RKO (cell line): ENCODE data around the gene TSPAN33.
A peak's percentile ranks its signal among the peaks of the same experiment; 100 is the strongest.
"Not testable (repeated sequence)": the region's sequence is repeated elsewhere in the genome, so short reads cannot be mapped to it uniquely, and the experiment has no call there.

Source experiments
- DNase-seq: peaks from one replicate; pipeline ENCODE4 v3.0.0-alpha.2; 2016; ENCODE audit warnings: low spot score

The TSPAN33 gene

GRCh38 chr7:129209067-129209926, 64.8 kb downstream of the TSPAN33 start:
- no peak for DNase-seq

DNA sequence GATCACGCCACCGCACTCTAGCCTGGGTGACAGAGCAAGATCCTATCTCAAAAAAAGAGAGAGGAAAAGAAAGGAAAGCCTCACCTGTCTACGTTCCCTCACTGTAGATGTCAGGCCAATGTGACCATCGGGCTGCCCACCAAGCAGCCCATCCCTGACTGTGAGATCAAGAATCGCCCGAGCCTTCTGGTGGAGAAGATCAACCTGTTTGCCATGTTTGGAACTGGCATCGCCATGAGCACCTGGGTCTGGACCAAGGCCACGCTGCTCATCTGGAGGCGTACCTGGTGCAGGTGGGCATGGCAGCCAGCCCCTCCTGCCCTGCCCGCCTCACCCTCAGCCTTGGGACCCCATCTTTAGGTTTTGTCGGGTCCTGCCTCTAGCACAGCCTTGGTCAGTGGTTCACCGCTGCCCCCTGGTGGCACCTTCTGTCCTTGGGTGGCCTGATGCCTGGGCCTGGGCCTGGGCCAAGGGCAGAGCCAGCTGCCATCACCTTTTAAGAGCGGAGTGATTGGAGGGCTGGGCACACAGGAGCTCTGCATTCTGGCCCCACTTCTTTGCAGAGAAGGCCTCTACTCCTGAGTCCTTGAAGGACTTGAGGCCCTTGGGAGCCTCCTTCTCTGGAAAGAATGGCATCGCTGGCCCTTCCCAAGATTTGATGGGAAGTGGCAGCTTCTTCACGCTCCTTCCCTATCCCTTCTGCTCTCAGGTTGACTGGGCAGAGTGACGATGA, 65.9 kb downstream of the TSPAN33 start:
- peak; percentile 56 for DNase-seq

- no peak for DNase-seq
Measured at GRCh38 chr7:129210989-129211312, 66.4 kb downstream of the TSPAN33 start.

DNA sequence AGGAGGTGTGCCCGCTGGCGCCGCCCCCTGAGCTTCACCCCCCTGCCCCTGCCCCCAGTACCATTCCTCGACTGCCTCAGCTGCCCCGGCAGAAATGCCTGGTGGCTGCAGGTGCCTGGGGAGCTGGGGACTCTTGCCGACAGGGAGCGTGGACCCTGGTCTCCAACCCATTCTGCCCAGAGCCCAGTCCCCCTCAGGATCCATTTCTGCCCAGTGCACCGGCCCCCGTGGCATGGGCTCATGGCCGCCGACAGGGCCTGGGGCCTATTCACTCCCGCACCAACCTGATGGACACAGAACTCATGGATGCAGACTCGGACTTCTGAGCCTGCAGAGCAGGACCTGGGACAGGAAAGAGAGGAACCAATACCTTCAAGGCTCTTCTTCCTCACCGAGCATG, 67.6 kb downstream of the TSPAN33 start:
- no peak for DNase-seq

- DNase-seq, result no peak
Measured at GRCh38 chr7:129212596-129212995, 68.1 kb downstream of the TSPAN33 start.

DNA sequence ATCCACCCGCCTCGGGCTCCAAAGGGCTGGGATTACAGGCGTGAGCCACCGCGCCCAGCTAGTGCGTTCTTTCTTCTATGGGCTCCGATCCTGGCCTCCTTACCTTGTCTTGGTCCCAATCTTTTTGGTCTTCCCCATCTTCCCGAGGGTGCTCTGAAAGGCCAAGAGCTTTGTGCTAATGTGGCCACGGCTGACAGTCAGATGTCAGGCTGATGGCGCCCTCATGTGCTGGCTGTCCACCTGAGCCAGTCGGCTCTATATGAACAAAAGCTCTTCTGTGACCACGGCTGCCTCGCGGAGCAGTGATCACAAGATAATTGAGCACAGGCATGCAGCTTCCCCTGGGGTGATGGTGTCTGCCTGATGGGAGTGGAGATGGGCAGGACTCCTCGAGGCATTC, 69.3 kb downstream of the TSPAN33 start:
- peak; percentile 32 for DNase-seq

DNA sequence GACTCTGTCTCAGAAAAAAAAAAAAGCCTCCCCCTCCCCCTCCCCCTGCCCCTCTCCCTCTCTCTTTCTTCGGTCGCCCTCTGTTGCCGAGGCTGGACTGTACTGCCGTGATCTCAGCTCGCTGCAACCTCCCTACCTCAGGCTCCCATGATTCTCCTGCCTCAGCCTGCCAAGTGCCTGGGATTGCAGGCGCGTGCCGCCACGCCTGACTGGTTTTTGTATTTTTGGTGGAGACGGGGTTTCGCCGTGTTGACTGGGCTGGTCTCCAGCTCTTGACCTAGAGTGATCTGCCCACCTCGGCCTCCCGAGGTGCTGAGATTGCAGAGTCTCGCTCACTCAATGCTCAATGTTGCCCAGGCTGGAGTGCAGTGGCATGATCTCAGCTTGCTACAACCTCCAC, 71.2 kb downstream of the TSPAN33 start:
- DNase-seq, result not testable (repeated sequence)

DNA sequence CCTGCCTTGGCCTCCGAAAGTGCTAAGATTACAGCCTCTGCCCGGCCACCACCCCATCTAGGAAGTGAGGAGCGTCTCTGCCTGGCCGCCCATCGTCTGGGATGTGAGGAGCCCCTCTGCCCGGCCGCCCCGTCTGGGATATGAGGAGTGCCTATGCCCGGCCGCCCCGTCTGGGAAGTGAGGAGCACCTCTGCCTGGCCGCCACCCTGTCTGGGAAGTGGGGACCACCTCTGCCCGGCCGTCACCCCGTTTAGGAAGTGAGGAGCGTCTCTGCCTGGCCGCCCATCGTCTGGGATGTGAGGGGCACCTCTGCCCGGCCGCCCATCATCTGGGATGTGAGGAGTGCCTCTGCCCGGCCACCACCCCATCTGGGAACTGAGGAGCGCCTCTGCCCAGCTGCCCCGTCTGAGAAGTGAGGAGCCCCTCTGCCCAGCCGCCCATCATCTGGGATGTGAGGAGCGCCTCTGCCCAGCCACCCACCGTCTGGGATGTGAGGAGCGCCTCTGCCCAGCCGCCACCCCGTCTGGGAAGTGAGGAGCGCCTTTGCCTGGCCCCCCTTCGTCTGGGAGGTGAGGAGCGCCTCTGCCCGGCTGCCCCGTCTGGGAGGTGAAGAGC, 71.7 kb downstream of the TSPAN33 start:
- not testable (repeated sequence) for DNase-seq

DNA sequence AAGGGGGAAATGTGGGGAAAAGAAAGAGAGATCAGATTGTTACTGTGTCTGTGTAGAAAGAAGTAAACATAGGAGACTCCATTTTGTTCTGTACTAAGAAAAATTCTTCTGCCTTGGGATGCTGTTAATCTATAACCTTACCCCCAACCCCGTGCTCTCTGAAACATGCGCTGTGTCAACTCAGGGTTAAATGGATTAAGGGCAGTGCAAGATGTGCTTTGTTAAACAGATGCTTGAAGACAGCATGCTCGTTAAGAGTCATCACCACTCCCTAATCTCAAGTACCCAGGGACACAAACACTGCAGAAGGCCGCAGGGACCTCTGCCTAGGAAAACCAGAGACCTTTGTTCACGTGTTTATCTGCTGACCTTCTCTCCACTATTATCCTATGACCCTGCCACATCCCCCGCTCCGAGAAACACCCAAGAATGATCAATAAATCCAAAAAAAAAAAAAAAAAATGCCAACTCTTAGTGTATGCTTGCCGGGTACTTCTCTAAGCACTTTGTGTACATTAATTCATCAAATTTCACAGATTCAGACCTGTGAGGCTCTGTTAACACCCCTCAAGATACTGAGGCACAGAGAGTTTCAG, 72.4 kb downstream of the TSPAN33 start:
- not testable (repeated sequence) for DNase-seq

DNA sequence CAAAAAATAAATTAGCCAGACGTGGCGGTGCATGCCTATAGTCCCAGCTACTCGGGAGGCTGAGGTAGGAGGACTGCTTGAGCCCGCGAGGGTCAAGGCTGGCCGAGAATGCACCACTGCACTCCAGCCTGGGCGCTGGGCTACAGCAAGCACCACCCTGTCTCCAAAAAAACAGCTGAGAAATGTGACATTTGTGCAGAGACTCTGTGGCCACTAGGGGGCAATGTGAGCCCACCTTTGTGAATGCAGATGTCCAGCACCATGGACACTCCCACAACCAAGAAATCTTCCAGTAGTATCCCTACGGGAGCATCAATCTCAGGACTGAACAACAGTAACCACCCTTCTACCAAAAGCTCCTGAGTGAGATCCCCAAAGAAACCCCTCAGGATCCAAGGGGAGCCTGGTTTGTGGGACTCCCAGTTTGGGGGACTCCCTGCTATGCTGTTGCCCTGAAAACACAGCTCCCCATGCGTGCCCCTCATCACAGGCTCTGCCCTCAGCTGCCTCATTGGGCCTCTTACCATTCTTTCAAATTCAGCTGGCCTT, 74.1 kb downstream of the TSPAN33 start:
- peak; percentile 88 for DNase-seq

DNA sequence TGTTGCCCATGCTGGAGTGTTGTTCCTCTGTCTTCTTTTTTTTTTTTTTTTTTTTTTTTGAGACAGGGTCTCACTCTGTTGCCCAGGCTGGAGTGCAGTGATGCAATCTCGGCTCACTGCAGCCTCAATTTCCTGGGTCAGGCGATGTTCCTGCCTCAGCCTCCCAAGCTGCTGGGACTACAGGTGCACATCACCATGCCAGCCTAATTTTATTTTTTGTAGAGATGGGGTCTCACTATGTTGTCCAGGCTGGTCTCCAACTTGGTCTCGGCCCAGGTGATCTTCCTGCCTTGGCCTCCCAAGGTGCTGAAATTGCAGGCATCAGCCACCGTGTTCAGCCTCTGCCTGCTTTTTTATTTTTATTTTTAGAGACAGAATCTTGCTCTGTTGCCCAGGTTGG, 74.7 kb downstream of the TSPAN33 start:
- DNase-seq, result not testable (repeated sequence)
